H1 (cell line): ENCODE data around the gene CEP290.

Experiments
- CREB1 ChIP-seq: IDR thresholded peaks from 2 replicates; pipeline ENCODE4 v1.6.1; 2012; ENCODE audit warnings: inconsistent platforms
- CTCF ChIP-seq, 3 experiments: IDR thresholded peaks; 1 replicate in 2 of 3; 2 replicates in 1 of 3; pipeline versions ENCODE4 v1.5.1 to v1.6.1; 2011; ENCODE audit warnings: low read length in 3 of 3, mild to moderate bottlenecking in 3 of 3, inconsistent platforms in 2 of 3, low read depth in 1 of 3, moderate library complexity in 1 of 3; ENCODE audit not compliant: insufficient read depth in 1 of 3; ENCODE audit errors: control extremely low read depth in 1 of 3
- EP300 ChIP-seq, 2 experiments: IDR thresholded peaks; 1 replicate in 1 of 2; 2 replicates in 1 of 2; pipeline ENCODE4 v1.6.1; 2011 to 2012; ENCODE audit warnings: low read depth in 2 of 2, low read length in 2 of 2, mild to moderate bottlenecking in 2 of 2, borderline replicate concordance in 1 of 2, inconsistent platforms in 1 of 2, moderate library complexity in 1 of 2
- JUN ChIP-seq: IDR thresholded peaks from 2 replicates; pipeline ENCODE4 v1.6.1; 2011; ENCODE audit warnings: low read depth, mild to moderate bottlenecking, improper control_type of control experiment, low read length
- POLR2A ChIP-seq, 2 experiments: IDR thresholded peaks; 1 replicate in 1 of 2; 2 replicates in 1 of 2; pipeline ENCODE4 v1.6.1; 2011; ENCODE audit warnings: low read depth in 2 of 2, low read length in 2 of 2, mild to moderate bottlenecking in 2 of 2; ENCODE audit errors: control extremely low read depth in 1 of 2
- SUZ12 ChIP-seq: fragments of 200-600 bp; sonication (generic); IDR thresholded peaks from 2 replicates; pipeline ENCODE4 v1.6.1; 2012; ENCODE audit warnings: mild to moderate bottlenecking, inconsistent platforms, low read length, moderate library complexity, mixed read lengths
- TF ChIP-seq, protein P1 (sequence below): IDR thresholded peaks from 2 replicates; pipeline ENCODE4 v1.6.1; 2012; ENCODE audit warnings: low read length, inconsistent platforms

DNA sequence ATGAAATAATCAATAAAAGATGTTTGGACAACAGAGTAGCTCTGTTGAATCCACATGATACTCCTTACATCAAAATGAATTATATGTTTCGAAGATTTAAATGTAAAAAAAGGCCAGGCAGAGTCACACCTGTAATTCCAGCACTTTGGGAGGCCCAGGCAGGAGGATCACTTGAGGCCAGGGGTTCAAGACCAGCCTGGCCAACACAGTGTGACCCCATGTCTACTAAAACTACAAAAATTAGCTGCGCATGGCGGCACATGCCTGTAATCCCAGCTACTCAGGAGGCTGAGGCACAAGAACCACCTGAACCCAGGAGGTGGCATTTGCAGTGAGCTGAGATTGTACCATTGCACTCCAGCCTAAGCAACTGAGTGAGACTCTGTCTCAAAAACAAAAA, 14.8 kb downstream of the CEP290 start:
- TF ChIP-seq SUZ12 (no peak), EP300 (IDR thresholded peaks at IDR 0.05; ENCODE audit: borderline replicate concordance in 1 of 2, low read depth in 2 of 2, low read length in 2 of 2) (no peak), CTCF (IDR thresholded peaks at IDR 0.05; ENCODE audit: control extremely low read depth in 1 of 3, insufficient read depth in 1 of 3, low read depth in 1 of 3, low read length in 3 of 3) (no peak), CREB1 (no peak), JUN (no peak), POLR2A (IDR thresholded peaks at IDR 0.05; ENCODE audit: control extremely low read depth in 1 of 2, low read depth in 2 of 2, low read length in 2 of 2) (no peak)
- TF ChIP-seq, protein P1, sequence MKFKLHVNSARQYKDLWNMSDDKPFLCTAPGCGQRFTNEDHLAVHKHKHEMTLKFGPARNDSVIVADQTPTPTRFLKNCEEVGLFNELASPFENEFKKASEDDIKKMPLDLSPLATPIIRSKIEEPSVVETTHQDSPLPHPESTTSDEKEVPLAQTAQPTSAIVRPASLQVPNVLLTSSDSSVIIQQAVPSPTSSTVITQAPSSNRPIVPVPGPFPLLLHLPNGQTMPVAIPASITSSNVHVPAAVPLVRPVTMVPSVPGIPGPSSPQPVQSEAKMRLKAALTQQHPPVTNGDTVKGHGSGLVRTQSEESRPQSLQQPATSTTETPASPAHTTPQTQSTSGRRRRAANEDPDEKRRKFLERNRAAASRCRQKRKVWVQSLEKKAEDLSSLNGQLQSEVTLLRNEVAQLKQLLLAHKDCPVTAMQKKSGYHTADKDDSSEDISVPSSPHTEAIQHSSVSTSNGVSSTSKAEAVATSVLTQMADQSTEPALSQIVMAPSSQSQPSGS = no peak
